HG03571 (cell line): Measurements from ENCODE around the gene VLDLR.
"Not testable (repeated sequence)": the region's sequence is repeated elsewhere in the genome, so short reads cannot be mapped to it uniquely, and the experiment has no call there.

Experiments used
- ATAC-seq: cut with Tn5 transposase; IDR thresholded peaks from one replicate; pipeline ENCODE4 v1.9.1; 2021; ENCODE audit not compliant: unreplicated experiment

The VLDLR gene

DNA sequence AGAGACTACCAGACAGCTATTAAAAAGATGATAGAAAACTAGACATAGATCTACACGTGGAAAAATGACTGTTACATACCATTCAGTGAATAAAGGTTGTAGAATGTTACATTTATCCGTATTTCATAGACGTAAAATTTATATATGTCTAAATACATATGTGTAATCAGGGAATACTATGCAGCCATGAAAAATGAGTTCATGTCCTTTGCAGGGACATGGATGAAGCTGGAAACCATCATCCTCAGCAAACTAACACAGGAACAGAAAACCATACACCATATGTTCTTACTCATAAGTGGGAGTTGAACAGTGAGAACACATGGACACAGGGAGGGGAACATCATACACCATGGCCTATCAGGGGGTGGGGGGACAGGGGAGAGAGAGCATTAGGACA lies 85.7 kb downstream of the VLDLR start:
- ATAC-seq: not testable (repeated sequence)
